DND-41 (cell line): Measurements from ENCODE around the gene OR5A1.

Experiments used
- CTCF ChIP-seq: IDR thresholded peaks from 2 replicates; pipeline ENCODE4 v1.5.1; 2012; ENCODE audit warnings: borderline replicate concordance, low read length, moderate library complexity, mild to moderate bottlenecking; ENCODE audit not compliant: poor library complexity, severe bottlenecking; ENCODE audit errors: extremely low read depth
- EZH2 ChIP-seq: IDR thresholded peaks from 3 replicates; pipeline ENCODE4 v1.6.1; 2012; ENCODE audit warnings: borderline replicate concordance, low read depth, mild to moderate bottlenecking, moderate library complexity, low read length, inconsistent platforms; ENCODE audit not compliant: severe bottlenecking

DNA sequence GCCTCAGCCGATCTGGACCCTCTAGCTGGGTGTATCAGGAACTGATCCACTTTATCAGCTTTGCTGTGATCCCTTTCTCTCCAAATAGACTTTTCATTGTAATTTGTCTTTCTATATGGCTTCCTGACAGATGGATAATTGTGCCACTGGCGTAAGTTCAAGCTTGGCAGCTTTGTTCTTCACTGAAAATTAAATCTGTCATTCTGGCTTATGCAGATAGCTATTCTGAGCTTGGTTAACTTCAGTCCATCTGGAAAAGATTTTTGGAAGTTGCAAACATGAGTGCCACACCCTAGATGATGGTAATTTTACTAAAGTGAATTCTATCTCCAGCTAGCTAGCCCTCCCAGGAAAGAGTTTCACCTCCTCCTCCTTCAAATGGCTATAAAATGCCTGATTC is 18.1 kb upstream of the OR5A1 start:
- TF ChIP-seq CTCF (no peak), EZH2 (no peak)
